Activated CD8-positive, alpha-beta T cell treated with anti-CD3 and anti-CD28 coated beads, Interleukin-2, amount 10 ng/mL, durations not matched to agents 7 days and 5 days (primary cell): ENCODE data around the gene LMTK3. TPM values are rescaled to one million over a fixed set of nuclear protein-coding genes. Genes with fewer than 3 reads are reported as not detected.

Experiments
- ATAC-seq: fragments of 150-1000 bp; cut with Tn5 transposase; one replicate; pipeline ENCODE4 v1.10.0; 2021; ENCODE audit warnings: moderate library complexity
- CTCF ChIA-PET: fragments of 350-600 bp; sonication (Branson Sonifier 250); formaldehyde crosslinking; loops from one replicate; lab custom pipeline; 2021; ENCODE audit warnings: antibody characterized with exemption; lab: Charles Lee
- POLR2A ChIA-PET: fragments of 350-600 bp; sonication (Branson Sonifier 250); formaldehyde crosslinking; loops from one replicate; lab custom pipeline; 2021; ENCODE audit warnings: antibody characterized with exemption; lab: Charles Lee
- DNase-seq: peaks from one replicate; pipeline ENCODE4 v3.0.0-alpha.2; 2020
- H3K27ac Mint-ChIP-seq: one replicate; pipeline ENCODE4 v1.8.0; 2021; ENCODE audit warnings: mild to moderate bottlenecking, mixed read lengths
- H3K27me3 Mint-ChIP-seq: one replicate; pipeline ENCODE4 v1.8.0; 2021; ENCODE audit warnings: low read depth, mixed read lengths
- H3K36me3 Mint-ChIP-seq: one replicate; pipeline ENCODE4 v1.8.0; 2021; ENCODE audit warnings: low read depth, mixed read lengths
- H3K4me1 Mint-ChIP-seq: one replicate; pipeline ENCODE4 v1.8.0; 2021; ENCODE audit warnings: low read depth, mixed read lengths
- H3K4me3 Mint-ChIP-seq: one replicate; pipeline ENCODE4 v1.8.0; 2021; ENCODE audit warnings: mild to moderate bottlenecking, mixed read lengths
- H3K9me3 Mint-ChIP-seq: one replicate; pipeline ENCODE4 v1.8.0; 2022; ENCODE audit warnings: mixed read lengths; ENCODE audit not compliant: insufficient read depth
- total RNA-seq, 2 experiments: library from RNA; stranded (reverse); gene quantifications; one replicate each; pipeline ENCODE4 v1.2.3, GENCODE V29; 2021

Gene LMTK3
- total RNA-seq, 2 experiments from 2014 or later = 2.8 to 3.7 TPM

- Mint-ChIP-seq H3K9me3 (no peaks in the 10 kb centered on the region), H3K27ac (no peak overlapping the region)
These were observed 10.7 kb downstream of the LMTK3 start for GRCh38 chr19:48500830-48501493.

GRCh38 chr19:48499316-48500090 is 12.1 kb downstream of the LMTK3 start:
- Mint-ChIP-seq H3K36me3 (no peaks in the 10 kb centered on the region), H3K27ac (no peak overlapping the region), H3K27me3 (peaks cover 5% of the 10 kb centered on the region), H3K9me3 (no peaks in the 10 kb centered on the region), H3K4me3 (no peak overlapping the region), H3K4me1 (peaks cover 36% of the 10 kb centered on the region)
- ChIA-PET POLR2A (no interaction called here), CTCF (no interaction called here)
- ATAC-seq (no peak), DNase-seq (no peak)

More at GRCh38 chr19:48500830-48501493, 10.7 kb downstream of the LMTK3 start:
- CTCF ChIA-PET = no interaction called here
- POLR2A ChIA-PET = no interaction called here
- no peak for ATAC-seq
- Mint-ChIP-seq H3K27me3 (no peaks in the 10 kb centered on the region), H3K4me3 (peak overlapping the region; percentile 48), H3K4me1 (peaks cover 25% of the 10 kb centered on the region), H3K36me3 (no peaks in the 10 kb centered on the region)
- no peak for DNase-seq

GRCh38 chr19:48498595-48499311 is 12.9 kb downstream of the LMTK3 start:
- CTCF ChIA-PET = interaction anchor here (1.0 kb wide), 1 partner anchor 9 kb away, joined by 3 read pairs; no protein-coding TSS in a partner anchor
- Mint-ChIP-seq H3K4me3 (no peak overlapping the region), H3K36me3 (no peaks in the 10 kb centered on the region), H3K9me3 (no peaks in the 10 kb centered on the region), H3K4me1 (peaks cover 40% of the 10 kb centered on the region), H3K27me3 (peaks cover 10% of the 10 kb centered on the region), H3K27ac (no peak overlapping the region)
- DNase-seq (no peak), ATAC-seq (no peak)
- POLR2A ChIA-PET = no interaction called here

GRCh38 chr19:48497728-48498594 is 13.7 kb downstream of the LMTK3 start:
- CTCF ChIA-PET = interaction anchor here (1.0 to 1.8 kb wide), 2 partner anchors 7 to 9 kb away, joined by 3 to 9 read pairs; no protein-coding TSS in a partner anchor
- H3K27me3 Mint-ChIP-seq = peaks cover 13% of the 10 kb centered on the region
- no peaks in the 10 kb centered on the region for H3K9me3 Mint-ChIP-seq
- no peaks in the 10 kb centered on the region for H3K36me3 Mint-ChIP-seq
- H3K4me3 Mint-ChIP-seq = no peak overlapping the region
- H3K4me1 Mint-ChIP-seq = peaks cover 38% of the 10 kb centered on the region
- POLR2A ChIA-PET = no interaction called here
- no peak overlapping the region for H3K27ac Mint-ChIP-seq
- ATAC-seq (no peak), DNase-seq (no peak)

GRCh38 chr19:48496959-48497727 is 14.5 kb downstream of the LMTK3 start:
- no peak for ATAC-seq
- no peak overlapping the region for H3K4me3 Mint-ChIP-seq
- H3K36me3 Mint-ChIP-seq = no peaks in the 10 kb centered on the region
- CTCF ChIA-PET = interaction anchor here (0.9 to 1.8 kb wide), 3 partner anchors 8 to 10 kb away, joined by 3 to 9 read pairs (median 3); no protein-coding TSS in a partner anchor
- no peaks in the 10 kb centered on the region for H3K9me3 Mint-ChIP-seq
- no peak overlapping the region for H3K27ac Mint-ChIP-seq
- DNase-seq = no peak
- peaks cover 17% of the 10 kb centered on the region for H3K27me3 Mint-ChIP-seq
- POLR2A ChIA-PET = no interaction called here
- H3K4me1 Mint-ChIP-seq = peaks cover 40% of the 10 kb centered on the region

- DNase-seq (no peak), ATAC-seq (no peak)
- H3K27me3 Mint-ChIP-seq = peaks cover 31% of the 10 kb centered on the region
- no peak overlapping the region for H3K27ac Mint-ChIP-seq
- peaks cover 42% of the 10 kb centered on the region for H3K4me1 Mint-ChIP-seq
- ChIA-PET POLR2A (no interaction called here), CTCF (interaction anchor here (0.8 to 1.3 kb wide), 2 partner anchors 10 to 89 kb away, joined by 3 to 7 read pairs; no protein-coding TSS in a partner anchor)
- no peaks in the 10 kb centered on the region for H3K9me3 Mint-ChIP-seq
- no peak overlapping the region for H3K4me3 Mint-ChIP-seq
- no peaks in the 10 kb centered on the region for H3K36me3 Mint-ChIP-seq
These were observed 16.2 kb downstream of the LMTK3 start for GRCh38 chr19:48495396-48495795.

GRCh38 chr19:48493718-48494401 is 17.8 kb downstream of the LMTK3 start:
- DNase-seq (no peak), ATAC-seq (no peak)
- H3K4me3 Mint-ChIP-seq = peak overlapping the region; percentile 63
- no peaks in the 10 kb centered on the region for H3K36me3 Mint-ChIP-seq
- H3K4me1 Mint-ChIP-seq = peaks cover 45% of the 10 kb centered on the region
- ChIA-PET CTCF (interaction anchor here (1.2 to 2.6 kb wide), 7 partner anchors 12 to 179 kb away, joined by 3 to 10 read pairs (median 3); partner anchors contain the start of gene KDELR1), POLR2A (no interaction called here)
- no peak overlapping the region for H3K27ac Mint-ChIP-seq
- H3K27me3 Mint-ChIP-seq = peaks cover 31% of the 10 kb centered on the region
- no peaks in the 10 kb centered on the region for H3K9me3 Mint-ChIP-seq

- Mint-ChIP-seq H3K4me1 (peaks cover 45% of the 10 kb centered on the region), H3K36me3 (no peaks in the 10 kb centered on the region), H3K27me3 (peaks cover 31% of the 10 kb centered on the region), H3K27ac (peak overlapping the region; percentile 47), H3K9me3 (no peaks in the 10 kb centered on the region), H3K4me3 (peak overlapping the region; percentile 50)
- POLR2A ChIA-PET = interaction anchor here (0.8 kb wide), 2 partner anchors 14 to 408 kb away, joined by 3 to 4 read pairs; no protein-coding TSS in a partner anchor
- DNase-seq = peak; percentile 86
- peak; percentile 71 for ATAC-seq
- CTCF ChIA-PET = interaction anchor here (1.2 to 2.6 kb wide), 7 partner anchors 13 to 179 kb away, joined by 3 to 10 read pairs (median 3); partner anchors contain the start of gene KDELR1
These were observed 18.5 kb downstream of the LMTK3 start for GRCh38 chr19:48492925-48493717.

GRCh38 chr19:48491793-48492123 is 19.9 kb downstream of the LMTK3 start:
- ATAC-seq (no peak), DNase-seq (no peak)
- Mint-ChIP-seq H3K27me3 (peaks cover 31% of the 10 kb centered on the region), H3K4me1 (peaks cover 45% of the 10 kb centered on the region), H3K9me3 (no peaks in the 10 kb centered on the region), H3K27ac (no peak overlapping the region), H3K4me3 (no peak overlapping the region), H3K36me3 (no peaks in the 10 kb centered on the region)
- ChIA-PET CTCF (interaction anchor here (2.6 to 5.1 kb wide), 3 partner anchors 15 to 96 kb away, joined by 7 to 53 read pairs (median 22); no protein-coding TSS in a partner anchor), POLR2A (no interaction called here)
